ENCODE measurements around the gene CRYZL1.

Gene CRYZL1

DNA sequence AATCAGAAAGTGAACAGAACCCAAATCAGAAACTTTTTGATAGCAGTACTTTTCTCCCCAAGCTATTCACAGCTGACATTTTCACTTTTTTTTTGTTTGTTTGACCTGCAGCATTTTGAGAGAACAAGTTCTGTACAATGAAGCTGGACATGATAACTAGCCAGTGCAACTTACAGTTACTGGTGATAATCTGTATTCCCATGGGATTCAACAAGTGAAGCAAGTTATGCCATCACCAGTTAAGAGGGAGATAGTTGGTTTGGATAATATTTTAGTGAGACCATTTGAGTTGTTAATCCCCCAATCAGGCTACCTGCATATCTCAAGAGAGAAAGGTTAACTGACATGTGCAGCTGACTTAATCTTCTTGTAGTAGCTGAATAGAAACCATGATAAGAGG lies 80.6 kb downstream of the CRYZL1 start:
- DNase-seq (ENCODE audit: low spot score), result no peak

DNA sequence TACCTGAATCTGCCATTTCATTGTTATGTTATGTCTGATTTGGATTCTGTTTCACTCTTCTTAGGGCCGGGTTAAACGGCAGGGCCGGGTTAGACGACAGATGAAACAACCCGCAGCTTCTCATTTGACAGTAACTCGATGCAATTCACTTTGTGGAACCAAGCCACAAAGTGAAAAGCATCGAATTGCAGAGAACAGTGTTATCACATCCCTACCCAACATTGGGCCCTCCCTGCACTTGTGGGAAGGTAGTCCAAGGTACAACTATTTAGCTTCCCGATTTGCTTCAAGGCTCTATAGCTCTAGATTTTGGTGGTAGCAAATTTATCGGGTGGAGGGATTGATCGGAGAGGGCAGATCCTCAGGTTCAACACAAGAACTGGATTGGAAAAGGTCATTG lies 81.7 kb downstream of the CRYZL1 start:
- DNase-seq (ENCODE audit: low spot score), result no peak

DNA sequence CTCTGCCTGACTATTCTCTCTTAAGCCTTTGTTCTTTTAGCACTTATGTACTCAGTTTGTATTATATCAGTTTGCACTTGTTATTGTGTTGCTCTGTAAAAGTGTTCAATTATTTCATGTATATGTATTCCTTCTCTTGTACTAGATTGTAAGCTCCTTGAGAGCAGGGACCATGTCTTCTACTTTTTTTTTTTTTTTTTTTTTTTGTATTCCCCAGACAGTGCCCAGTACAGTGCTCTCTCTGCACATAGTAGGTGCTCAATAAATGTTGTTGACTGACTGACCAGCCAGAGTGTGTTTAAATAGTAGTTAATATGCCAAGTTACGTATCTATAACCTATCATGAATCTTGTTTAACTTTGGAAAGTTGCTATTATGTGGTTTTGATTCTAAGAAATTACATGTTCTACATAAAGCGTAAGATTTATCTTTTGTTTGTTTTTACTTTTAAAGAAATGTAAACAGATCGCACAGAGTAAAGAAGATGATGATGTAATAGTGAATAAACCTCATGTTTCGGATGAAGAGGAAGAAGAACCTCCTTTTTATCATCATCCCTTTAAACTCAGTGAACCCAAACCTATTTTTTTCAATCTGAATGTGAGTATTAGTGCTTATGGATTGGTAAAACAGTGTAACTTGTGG lies 82.6 kb downstream of the CRYZL1 start:
- DNase-seq (ENCODE audit: low spot score), result no peak

DNA sequence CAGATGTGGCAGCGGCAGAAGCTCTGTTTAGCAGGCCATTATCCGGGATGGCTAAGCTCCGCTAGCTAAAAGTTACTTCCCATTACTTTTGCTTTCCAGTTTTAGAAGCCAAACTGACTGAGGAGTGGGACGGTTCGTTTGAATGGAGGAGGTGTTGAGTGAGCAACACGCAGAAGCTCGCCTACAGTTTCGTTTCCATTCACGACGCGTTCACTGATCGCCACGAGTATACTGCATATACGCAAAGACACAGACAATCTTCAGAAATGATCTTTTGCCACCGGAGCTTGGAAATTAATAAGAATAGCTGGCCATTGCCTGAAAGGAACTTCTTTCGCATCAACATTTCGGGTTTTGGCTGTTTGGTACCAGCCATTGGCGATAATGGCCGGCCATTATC lies 84.1 kb downstream of the CRYZL1 start:
- DNase-seq (ENCODE audit: low spot score), result no peak

DNA sequence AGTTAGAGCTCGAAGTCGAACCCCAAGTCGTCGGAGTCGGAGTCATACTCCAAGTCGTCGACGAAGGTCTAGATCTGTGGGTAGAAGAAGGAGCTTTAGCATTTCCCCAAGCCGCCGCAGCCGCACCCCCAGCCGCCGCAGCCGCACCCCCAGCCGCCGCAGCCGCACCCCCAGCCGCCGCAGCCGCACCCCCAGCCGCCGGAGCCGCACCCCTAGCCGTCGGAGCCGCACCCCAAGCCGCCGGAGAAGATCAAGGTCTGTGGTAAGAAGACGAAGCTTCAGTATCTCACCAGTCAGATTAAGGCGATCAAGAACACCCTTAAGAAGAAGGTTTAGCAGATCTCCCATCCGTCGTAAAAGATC lies 86.6 kb downstream of the CRYZL1 start:
- no peak for DNase-seq (ENCODE audit: low spot score)

DNA sequence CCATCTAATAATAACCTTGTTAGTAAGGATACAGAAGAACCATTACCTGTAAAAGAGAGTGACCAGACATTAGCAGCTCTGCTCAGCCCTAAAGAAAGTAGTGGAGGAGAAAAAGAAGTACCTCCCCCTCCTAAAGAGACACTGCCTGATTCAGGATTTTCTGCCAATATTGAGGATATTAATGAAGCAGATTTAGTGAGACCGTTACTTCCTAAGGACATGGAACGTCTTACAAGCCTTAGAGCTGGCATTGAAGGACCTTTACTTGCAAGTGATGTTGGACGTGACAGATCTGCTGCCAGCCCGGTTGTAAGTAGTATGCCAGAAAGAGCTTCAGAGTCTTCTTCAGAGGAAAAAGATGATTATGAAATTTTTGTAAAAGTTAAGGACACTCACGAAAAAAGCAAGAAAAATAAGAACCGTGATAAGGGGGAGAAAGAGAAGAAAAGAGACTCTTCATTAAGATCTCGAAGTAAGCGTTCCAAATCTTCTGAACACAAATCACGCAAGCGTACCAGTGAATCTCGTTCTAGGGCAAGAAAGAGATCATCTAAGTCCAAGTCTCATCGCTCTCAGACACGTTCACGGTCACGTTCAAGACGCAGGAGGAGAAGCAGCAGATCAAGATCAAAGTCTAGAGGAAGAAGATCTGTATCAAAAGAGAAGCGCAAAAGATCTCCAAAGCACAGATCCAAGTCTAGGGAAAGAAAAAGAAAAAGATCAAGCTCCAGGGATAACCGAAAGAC lies 87.1 kb downstream of the CRYZL1 start:
- DNase-seq (ENCODE audit: low spot score), result no peak

DNA sequence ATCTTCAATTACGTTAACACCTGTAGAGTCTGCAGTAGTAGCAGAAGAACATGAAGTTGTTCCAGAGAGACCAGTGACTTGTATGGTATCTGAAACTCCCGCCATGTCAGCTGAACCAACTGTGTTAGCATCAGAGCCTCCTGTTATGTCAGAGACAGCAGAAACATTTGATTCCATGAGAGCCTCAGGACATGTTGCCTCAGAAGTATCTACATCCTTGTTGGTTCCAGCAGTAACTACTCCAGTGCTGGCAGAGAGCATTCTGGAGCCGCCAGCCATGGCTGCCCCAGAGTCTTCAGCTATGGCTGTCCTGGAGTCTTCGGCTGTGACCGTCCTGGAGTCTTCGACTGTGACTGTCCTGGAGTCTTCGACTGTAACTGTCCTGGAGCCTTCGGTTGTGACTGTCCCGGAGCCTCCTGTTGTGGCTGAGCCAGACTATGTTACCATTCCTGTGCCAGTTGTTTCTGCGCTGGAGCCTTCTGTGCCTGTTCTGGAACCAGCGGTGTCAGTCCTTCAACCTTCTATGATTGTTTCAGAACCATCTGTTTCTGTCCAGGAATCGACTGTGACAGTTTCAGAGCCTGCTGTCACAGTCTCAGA lies 88.4 kb downstream of the CRYZL1 start:
- DNase-seq (ENCODE audit: low spot score), result no peak

DNA sequence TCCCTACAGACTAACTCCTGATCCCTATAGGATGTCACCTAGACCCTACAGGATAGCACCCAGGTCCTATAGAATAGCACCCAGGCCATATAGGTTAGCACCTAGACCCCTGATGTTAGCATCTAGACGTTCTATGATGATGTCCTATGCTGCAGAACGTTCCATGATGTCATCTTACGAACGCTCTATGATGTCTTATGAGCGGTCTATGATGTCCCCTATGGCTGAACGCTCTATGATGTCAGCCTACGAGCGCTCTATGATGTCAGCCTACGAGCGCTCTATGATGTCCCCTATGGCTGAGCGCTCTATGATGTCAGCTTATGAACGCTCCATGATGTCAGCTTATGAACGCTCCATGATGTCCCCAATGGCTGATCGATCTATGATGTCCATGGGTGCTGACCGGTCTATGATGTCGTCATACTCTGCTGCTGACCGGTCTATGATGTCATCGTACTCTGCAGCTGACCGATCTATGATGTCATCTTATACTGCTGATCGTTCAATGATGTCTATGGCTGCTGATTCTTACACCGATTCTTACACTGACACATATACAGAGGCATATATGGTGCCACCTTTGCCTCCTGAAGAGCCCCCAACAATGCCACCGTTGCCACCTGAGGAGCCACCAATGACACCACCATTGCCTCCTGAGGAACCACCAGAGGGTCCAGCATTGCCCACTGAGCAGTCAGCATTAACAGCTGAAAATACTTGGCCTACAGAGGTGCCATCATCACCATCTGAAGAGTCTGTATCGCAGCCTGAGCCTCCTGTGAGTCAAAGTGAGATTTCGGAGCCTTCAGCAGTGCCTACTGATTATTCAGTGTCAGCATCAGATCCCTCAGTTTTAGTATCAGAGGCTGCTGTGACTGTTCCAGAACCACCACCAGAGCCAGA lies 89.2 kb downstream of the CRYZL1 start:
- no peak for DNase-seq (ENCODE audit: low spot score)

DNA sequence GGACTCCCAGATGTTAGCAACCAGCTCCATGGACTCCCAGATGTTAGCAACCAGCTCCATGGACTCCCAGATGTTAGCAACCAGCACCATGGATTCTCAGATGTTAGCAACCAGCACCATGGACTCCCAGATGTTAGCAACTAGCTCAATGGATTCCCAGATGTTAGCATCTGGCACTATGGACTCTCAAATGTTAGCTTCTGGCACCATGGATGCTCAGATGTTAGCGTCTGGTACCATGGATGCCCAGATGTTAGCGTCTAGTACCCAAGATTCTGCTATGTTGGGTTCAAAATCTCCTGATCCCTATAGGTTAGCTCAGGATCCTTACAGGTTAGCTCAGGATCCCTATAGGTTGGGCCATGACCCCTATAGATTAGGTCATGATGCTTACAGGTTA lies 89.9 kb downstream of the CRYZL1 start:
- DNase-seq (ENCODE audit: low spot score), result no peak

DNA sequence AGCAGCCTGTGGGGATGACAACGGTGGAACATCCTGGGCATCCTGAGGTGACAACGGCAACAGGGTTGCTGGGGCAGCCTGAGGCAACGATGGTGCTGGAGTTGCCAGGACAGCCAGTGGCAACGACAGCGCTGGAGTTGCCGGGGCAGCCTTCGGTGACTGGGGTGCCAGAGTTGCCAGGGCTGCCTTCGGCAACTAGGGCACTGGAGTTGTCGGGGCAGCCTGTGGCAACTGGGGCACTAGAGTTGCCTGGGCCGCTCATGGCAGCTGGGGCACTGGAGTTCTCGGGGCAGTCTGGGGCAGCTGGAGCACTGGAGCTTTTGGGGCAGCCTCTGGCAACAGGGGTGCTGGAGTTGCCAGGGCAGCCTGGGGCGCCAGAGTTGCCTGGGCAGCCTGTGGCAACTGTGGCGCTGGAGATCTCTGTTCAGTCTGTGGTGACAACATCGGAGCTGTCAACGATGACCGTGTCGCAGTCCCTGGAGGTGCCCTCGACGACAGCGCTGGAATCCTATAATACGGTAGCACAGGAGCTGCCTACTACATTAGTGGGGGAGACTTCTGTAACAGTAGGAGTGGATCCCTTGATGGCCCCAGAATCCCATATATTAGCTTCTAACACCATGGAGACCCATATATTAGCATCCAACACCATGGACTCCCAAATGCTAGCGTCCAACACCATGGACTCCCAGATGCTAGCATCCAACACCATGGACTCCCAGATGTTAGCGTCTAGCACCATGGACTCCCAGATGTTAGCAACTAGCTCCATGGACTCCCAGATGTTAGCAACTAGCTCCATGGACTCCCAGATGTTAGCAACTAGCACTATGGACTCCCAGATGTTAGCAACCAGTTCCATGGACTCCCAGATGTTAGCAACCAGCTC lies 90.5 kb downstream of the CRYZL1 start:
- no peak for DNase-seq (ENCODE audit: low spot score)

DNA sequence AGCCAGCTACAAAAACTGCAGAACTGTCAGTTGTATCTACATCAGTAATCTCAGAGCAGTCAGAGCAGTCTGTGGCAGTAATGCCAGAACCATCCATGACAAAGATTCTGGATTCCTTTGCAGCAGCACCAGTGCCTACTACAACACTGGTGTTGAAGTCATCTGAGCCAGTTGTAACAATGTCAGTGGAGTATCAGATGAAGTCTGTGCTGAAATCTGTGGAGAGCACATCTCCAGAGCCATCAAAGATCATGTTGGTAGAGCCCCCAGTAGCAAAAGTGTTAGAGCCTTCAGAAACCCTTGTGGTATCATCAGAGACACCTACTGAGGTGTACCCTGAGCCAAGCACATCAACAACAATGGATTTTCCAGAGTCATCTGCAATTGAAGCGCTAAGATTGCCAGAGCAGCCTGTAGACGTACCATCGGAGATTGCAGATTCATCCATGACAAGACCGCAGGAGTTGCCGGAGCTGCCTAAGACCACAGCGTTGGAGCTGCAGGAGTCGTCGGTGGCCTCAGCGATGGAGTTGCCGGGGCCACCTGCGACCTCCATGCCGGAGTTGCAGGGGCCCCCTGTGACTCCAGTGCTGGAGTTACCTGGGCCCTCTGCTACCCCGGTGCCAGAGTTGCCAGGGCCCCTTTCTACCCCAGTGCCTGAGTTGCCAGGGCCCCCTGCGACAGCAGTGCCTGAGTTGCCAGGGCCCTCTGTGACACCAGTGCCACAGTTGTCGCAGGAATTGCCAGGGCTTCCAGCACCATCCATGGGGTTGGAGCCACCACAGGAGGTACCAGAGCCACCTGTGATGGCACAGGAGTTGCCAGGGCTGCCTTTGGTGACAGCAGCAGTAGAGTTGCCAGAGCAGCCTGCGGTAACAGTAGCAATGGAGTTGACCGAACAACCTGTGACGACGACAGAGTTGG lies 91.4 kb downstream of the CRYZL1 start:
- no peak for DNase-seq (ENCODE audit: low spot score)

DNA sequence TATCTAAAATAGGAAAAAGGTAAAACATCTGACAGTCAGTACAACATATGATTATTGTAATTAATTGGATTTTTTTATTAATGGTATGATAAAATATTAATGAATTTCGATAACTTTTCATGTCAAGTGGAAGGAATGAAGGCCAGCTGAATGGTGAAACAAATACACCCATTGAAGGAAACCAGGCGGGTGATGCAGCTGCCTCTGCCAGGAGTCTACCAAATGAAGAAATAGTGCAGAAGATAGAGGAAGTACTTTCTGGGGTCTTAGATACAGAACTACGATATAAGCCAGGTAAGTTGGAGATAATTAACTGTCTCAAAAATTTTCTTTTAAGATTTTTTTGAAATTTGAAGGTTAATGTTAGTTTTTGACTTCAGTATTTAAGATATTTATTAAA lies 95.5 kb downstream of the CRYZL1 start:
- no peak for DNase-seq (ENCODE audit: low spot score)

DNA sequence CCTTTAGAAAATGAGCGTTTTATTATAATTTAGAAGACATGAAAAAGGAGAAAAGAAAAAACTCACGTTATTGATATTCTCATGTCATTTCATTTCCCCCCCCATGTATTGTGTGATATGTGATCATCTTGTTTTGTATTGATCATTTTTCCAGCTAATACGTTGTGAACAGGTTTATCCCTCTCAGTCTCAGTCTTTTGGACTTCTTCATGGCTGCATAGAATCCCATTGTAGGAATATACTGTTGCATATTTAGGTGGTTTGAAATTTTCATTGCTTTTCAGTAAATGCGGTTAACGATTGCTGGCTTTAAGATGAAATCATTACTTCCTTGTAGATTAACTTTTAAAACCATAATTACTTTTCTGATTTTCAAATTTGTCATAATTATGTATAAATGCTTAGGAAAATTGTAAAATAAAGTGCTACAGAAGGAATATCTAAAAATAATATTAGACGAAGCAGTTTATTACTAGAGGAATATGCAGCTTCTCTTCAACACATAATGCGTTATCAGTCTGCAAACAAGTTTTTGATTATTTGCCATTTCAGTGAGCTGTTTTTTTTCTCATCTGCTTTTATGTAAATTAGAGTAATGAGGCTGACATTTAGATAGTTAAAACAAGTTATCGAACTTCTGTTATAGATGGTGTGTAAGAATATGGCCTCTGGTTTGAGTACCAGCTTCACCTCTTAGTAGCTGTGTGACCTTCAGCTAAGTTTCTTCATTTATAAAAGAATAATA lies 96.9 kb downstream of the CRYZL1 start:
- no peak for DNase-seq (ENCODE audit: low spot score)

DNA sequence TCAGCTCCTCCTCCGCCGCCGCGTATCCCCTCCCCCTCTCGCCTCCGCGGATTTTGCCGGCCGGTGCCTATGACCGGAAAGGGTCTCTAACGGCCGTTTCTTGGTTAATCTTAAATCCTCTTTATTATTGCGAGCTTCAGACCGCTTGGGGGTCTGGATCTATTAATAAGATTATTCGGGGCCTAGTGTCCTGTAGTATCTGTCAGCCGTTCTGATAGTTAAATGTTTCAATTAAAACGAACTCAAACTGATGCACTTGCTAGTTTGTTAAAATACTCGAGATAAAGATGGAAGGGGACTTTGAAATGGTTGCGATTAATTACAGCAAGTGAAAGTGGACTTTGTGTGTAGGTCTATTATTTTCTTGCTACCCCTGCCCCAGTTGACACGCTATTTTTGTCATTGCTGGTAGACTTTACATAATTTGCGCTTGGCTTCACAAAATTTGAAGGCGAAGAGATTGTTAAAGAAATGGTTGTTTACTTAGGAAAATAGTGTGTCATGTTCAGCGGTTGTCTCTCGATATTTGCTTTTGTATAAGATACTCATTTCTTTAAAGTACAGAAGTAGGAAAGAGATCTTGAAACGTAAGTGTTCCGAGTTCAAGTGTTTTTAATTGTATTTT lies 97.9 kb downstream of the CRYZL1 start:
- no peak for DNase-seq (ENCODE audit: low spot score)

DNA sequence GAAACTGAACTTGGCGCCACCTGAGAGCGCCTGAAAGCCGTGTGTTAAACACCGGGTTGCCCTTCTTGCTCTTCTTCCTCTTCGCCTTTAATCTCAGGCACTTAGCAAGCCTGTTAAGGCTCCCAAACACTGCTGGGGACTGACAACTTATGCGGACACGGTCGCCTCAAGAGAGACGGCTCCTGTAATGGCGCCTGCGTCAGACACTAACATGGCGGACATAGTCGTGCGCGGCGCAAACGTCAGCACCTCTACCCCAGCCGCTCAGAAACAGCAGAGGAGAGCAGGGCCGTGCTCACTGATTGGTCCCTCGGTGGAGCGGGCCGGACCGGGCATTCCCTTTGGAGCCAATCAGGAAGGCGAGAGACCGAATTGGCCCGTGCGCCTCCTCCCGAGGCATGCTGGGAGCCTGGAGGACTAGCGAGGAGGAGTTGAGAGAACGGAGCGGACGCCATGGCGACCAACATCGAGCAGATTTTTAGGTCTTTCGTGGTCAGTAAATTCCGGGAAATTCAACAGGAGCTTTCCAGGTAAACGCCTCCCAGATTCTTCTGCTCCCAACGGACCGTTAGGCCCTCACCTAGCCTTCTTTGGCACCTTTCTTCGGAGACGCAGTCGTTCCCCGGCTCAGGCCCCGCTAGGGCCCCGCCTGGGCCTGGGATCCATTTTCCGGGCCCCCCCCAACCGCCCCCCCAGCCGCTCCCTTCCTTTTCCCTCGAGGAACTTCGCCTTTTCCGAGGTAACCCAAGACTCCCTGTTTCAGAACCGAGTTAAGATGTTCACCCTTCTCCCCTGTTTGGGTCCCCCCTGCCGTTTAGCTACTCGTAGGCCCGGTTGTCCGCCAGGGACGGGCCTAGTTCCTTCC lies 98.7 kb downstream of the CRYZL1 start, which contains the start of gene SON:
Gene SON (plus strand): TSS at position 399 of the 865 bp plus-strand sequence. CDS start 55 bp downstream, at position 454.
- DNase-seq (ENCODE audit: low spot score), result peak; percentile 95

DNA sequence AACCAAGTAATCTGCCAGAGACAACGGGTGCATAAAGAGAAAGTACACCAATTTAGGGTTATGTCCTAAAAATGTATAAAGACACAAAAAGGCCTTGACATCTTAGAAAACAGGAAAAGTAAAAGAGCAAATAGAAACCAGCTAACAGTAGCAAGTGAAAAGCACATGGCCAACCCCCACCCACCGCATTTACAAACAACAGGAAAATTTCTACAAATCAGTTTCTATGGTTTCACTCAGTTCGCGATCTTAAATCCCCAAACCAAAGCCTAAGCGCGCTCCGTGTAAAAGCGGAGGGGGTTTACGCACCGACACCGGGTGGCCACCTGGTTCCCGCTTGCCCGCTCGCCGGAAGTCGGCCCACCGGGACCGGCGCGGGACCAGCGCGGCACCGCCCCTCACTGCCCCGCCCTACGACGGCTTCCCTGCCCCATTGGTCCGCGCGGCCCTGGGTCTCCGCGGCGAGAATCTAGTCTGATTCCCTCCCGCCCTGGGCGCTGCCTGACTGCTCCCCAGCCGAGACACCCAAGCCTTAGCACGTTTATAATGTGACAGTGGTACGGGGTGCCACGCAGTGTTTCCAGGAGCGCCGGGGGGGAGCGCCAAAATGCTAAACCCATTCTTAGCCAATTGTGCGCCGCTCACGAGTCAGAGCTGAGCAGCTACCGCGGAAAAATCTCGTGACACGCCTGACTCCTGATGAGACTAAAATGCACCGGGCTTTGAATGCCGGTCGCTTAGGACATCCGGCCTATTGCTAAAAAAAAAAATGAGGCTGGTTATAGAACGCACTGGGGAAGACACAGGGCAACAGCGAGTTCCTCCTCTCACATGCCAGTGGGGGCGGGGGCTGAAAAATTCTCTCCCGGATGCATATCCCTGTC lies 99.5 kb downstream of the CRYZL1 start, which contains the start of gene GART:
Gene GART (minus strand): TSS at position 362 of the 884 bp plus-strand sequence. CDS start 2,802 bp downstream, outside the sequence.
- DNase-seq (ENCODE audit: low spot score), result peak; percentile 91
